K562 (cell line): ENCODE data around the gene TMEM38B. TPM values are rescaled to one million over a fixed set of nuclear protein-coding genes. Genes with fewer than 3 reads are reported as not detected.

Source experiments
- ATAC-seq: fragments of 200-7000 bp; cut with Tn5 transposase; 3 replicates; pipeline ENCODE4 v1.9.1; 2020; ENCODE audit warnings: moderate library complexity
- BruUV-seq: library from RNA; stranded (reverse); fragments of 400-500 nt; replicated peaks from 2 replicates; lab custom pipeline; 2021; lab: Mats Ljungman, UMichigan
- CTCF ChIA-PET: fragments of 300-600 bp; formaldehyde crosslinking; extraction: SDS; loops from one replicate; lab custom pipeline; 2021; ENCODE audit warnings: low intra/inter-chr PET ratio; lab: Yijun Ruan, JAX
- POLR2A ChIA-PET: fragments of 300-600, 350-650 bp; sonication (Branson Sonifier 250); formaldehyde crosslinking; extraction: SDS; loops from one replicate; lab custom pipeline; 2021; ENCODE audit warnings: antibody characterized with exemption, inconsistent platforms; lab: Yijun Ruan, JAX
- DNase-seq, 4 experiments: peaks; one replicate each; pipeline versions ENCODE4 v3.0.0 to v3.0.0-alpha.2; 2011 to 2018; ENCODE audit warnings: low spot score in 3 of 4, mixed read lengths in 3 of 4; ENCODE audit errors: extremely low read depth in 1 of 4
- FAIRE-seq: peaks from 2 replicates; lab custom pipeline; 2011; peaks lifted over from hg19 to GRCh38; lab: Jason Lieb, UNC
- H2AFZ ChIP-seq: 2 replicates; pipeline ENCODE4 v1.6.0; 2011; ENCODE audit warnings: low read depth, low read length, control low read depth, inconsistent platforms
- H3K27ac ChIP-seq: fragments of 200-600 bp; 3 replicates; pipeline ENCODE4 v1.8.0; 2011; ENCODE audit warnings: low read depth, mild to moderate bottlenecking, control low read depth, inconsistent platforms, low read length, moderate library complexity, mixed read lengths; ENCODE audit errors: extremely low read depth
- H3K27me3 ChIP-seq, 2 experiments: fragments of 300-600 bp in 1 of 2; 2 replicates in 1 of 2; 3 replicates in 1 of 2; pipeline versions ENCODE4 v1.6.0 to v1.8.0; 2011; ENCODE audit warnings: inconsistent platforms in 2 of 2, low read length in 2 of 2, mild to moderate bottlenecking in 1 of 2, mixed read lengths in 1 of 2, moderate library complexity in 1 of 2; ENCODE audit not compliant: control insufficient read depth in 2 of 2, insufficient read depth in 2 of 2
- H3K36me3 ChIP-seq: fragments of 300-600 bp; 3 replicates; pipeline ENCODE4 v1.8.0; 2011; ENCODE audit warnings: mild to moderate bottlenecking, low read length, inconsistent platforms; ENCODE audit not compliant: control insufficient read depth, insufficient read depth
- H3K4me1 ChIP-seq, 2 experiments: fragments of 200-600 bp in 1 of 2; replicated peaks in 1 of 2; 2 replicates in 1 of 2; 3 replicates in 1 of 2; pipeline versions ENCODE4 v1.5.1 to v1.8.0; 2011; ENCODE audit warnings: inconsistent platforms in 2 of 2, low read length in 2 of 2, mild to moderate bottlenecking in 1 of 2, mixed read lengths in 1 of 2, moderate library complexity in 1 of 2; ENCODE audit not compliant: control insufficient read depth in 2 of 2, insufficient read depth in 2 of 2
- H3K4me2 ChIP-seq: 2 replicates; pipeline ENCODE4 v1.6.1; 2011; ENCODE audit warnings: low read length, control low read depth, inconsistent platforms, mixed read lengths; ENCODE audit not compliant: insufficient read depth
- H3K4me3 ChIP-seq: fragments of 200-600 bp; sonication (generic), shearing (Covaris generic); 2 replicates; pipeline ENCODE4 v1.5.1; 2016; ENCODE audit warnings: control low read depth, inconsistent platforms
- H3K79me2 ChIP-seq: fragments of 200-600 bp; 3 replicates; pipeline ENCODE4 v1.8.0; 2011; ENCODE audit warnings: low read length, inconsistent platforms; ENCODE audit not compliant: control insufficient read depth, insufficient read depth
- H3K9ac ChIP-seq, 2 experiments: 2 replicates each; pipeline versions ENCODE4 v1.6.0 to v1.6.1; 2011; ENCODE audit warnings: low read depth in 2 of 2, low read length in 2 of 2, control low read depth in 1 of 2, inconsistent platforms in 1 of 2, mild to moderate bottlenecking in 1 of 2, mixed read lengths in 1 of 2; ENCODE audit not compliant: insufficient read depth in 1 of 2
- H3K9me1 ChIP-seq: one replicate; pipeline ENCODE4 v1.6.0; 2011; ENCODE audit warnings: inconsistent platforms, mild to moderate bottlenecking, low read length, moderate library complexity; ENCODE audit not compliant: control insufficient read depth, insufficient read depth
- H3K9me3 ChIP-seq: replicated peaks from 2 replicates; pipeline ENCODE4 v1.5.1; 2011; ENCODE audit warnings: low read depth, low read length, inconsistent platforms; ENCODE audit not compliant: control insufficient read depth, insufficient read depth
- H4K20me1 ChIP-seq: replicated peaks from 2 replicates; pipeline ENCODE4 v1.6.1; 2011; ENCODE audit warnings: low read length, inconsistent platforms, mixed read lengths; ENCODE audit not compliant: control insufficient read depth, insufficient read depth
- DIDO1 ChIP-seq: fragments of 450-650 bp; IDR thresholded peaks from 2 replicates; pipeline ENCODE4 v1.6.1; 2016; ENCODE audit warnings: low read depth, missing biosample characterization, missing genetic modification characterization
- FOXA3 ChIP-seq, 2 experiments: fragments of 450-650 bp in 1 of 2; sonication (generic) in 1 of 2; formaldehyde crosslinking; IDR thresholded peaks in 1 of 2; conservative IDR thresholded peaks in 1 of 2; 2 replicates each; pipeline versions ENCODE4 v1.4.0 to v1.8.0; 2020 to 2022; ENCODE audit warnings: mild to moderate bottlenecking in 2 of 2, missing genetic modification reagents in 1 of 2
- FOXP4 ChIP-seq: sonication (generic); formaldehyde crosslinking; IDR thresholded peaks from 2 replicates; pipeline ENCODE4 v1.8.0; 2022; ENCODE audit warnings: mild to moderate bottlenecking, missing genetic modification reagents, borderline replicate concordance
- NCOA2 ChIP-seq, 2 experiments: fragments of 450-650 bp; IDR thresholded peaks; 2 replicates each; pipeline ENCODE4 v1.6.1; 2018; ENCODE audit warnings: mild to moderate bottlenecking in 2 of 2, moderate library complexity in 1 of 2; ENCODE audit not compliant: partially characterized antibody in 2 of 2
- NR0B1 ChIP-seq: fragments of 450-650 bp; IDR thresholded peaks from one replicate; pipeline ENCODE4 v1.6.1; 2018; ENCODE audit warnings: mild to moderate bottlenecking, moderate library complexity; ENCODE audit not compliant: partially characterized antibody
- PHB ChIP-seq: fragments of 250-450 bp; sonication (Bioruptor Pico); IDR thresholded peaks from 2 replicates; pipeline ENCODE4 v1.5.0; 2021
- PHF8 ChIP-seq: fragments of 200-600 bp; sonication (generic); IDR thresholded peaks from 2 replicates; pipeline ENCODE4 v1.6.1; 2012; ENCODE audit warnings: mixed run types, mild to moderate bottlenecking, inconsistent platforms, low read length, moderate library complexity, borderline replicate concordance
- POU5F1 ChIP-seq: fragments of 150-350 bp; IDR thresholded peaks from 2 replicates; pipeline ENCODE4 v1.6.1; 2014; ENCODE audit warnings: borderline replicate concordance, low read length, low read depth, mild to moderate bottlenecking; ENCODE audit not compliant: partially characterized antibody
- SETDB1 ChIP-seq: IDR thresholded peaks from one replicate; pipeline ENCODE4 v1.6.1; 2012; ENCODE audit warnings: low read length, control low read depth, inconsistent platforms
- SIRT6 ChIP-seq: IDR thresholded peaks from one replicate; pipeline ENCODE4 v1.6.1; 2012; ENCODE audit warnings: low read depth, mild to moderate bottlenecking, control low read depth, inconsistent platforms, low read length, moderate library complexity
- TAF1 ChIP-seq: IDR thresholded peaks from 2 replicates; pipeline ENCODE4 v1.6.1; 2011; ENCODE audit warnings: mild to moderate bottlenecking, low read length, moderate library complexity; ENCODE audit not compliant: insufficient read depth, control insufficient read depth, severe bottlenecking; ENCODE audit errors: extremely low read depth
- TAL1 ChIP-seq: fragments of 450-650 bp; IDR thresholded peaks from 2 replicates; pipeline ENCODE4 v1.6.1; 2016; ENCODE audit warnings: mild to moderate bottlenecking
- XRCC3 ChIP-seq: fragments of 450-650 bp; IDR thresholded peaks from 2 replicates; pipeline ENCODE4 v1.6.1; 2017; ENCODE audit warnings: mild to moderate bottlenecking, moderate library complexity
- ZBTB12 ChIP-seq: fragments of 250-450 bp; sonication (Bioruptor Pico); IDR thresholded peaks from 2 replicates; pipeline ENCODE4 v1.4.0; 2020
- ZNF217 ChIP-seq: sonication (generic); formaldehyde crosslinking; IDR thresholded peaks from 2 replicates; pipeline ENCODE4 v1.8.0; 2022; ENCODE audit warnings: mild to moderate bottlenecking, missing genetic modification reagents
- ZNF239 ChIP-seq: fragments of 250-450 bp; sonication (Bioruptor Pico); IDR thresholded peaks from 2 replicates; pipeline ENCODE4 v1.4.0; 2020; ENCODE audit warnings: mild to moderate bottlenecking
- ZNF57 ChIP-seq: fragments of 450-650 bp; formaldehyde crosslinking; IDR thresholded peaks from 2 replicates; pipeline ENCODE4 v1.4.0; 2020; ENCODE audit warnings: mild to moderate bottlenecking, moderate library complexity
- ZNF75A ChIP-seq: fragments of 450-650 bp; formaldehyde crosslinking; IDR thresholded peaks from 2 replicates; pipeline ENCODE4 v1.4.0; 2020; ENCODE audit warnings: mild to moderate bottlenecking
- WGBS: fragments of 100-300 bp; shearing (Covaris generic); methylation state at CpG from one replicate; pipeline ENCODE4 v1.1.6; 2016; ENCODE audit warnings: low coverage, mixed read lengths; ENCODE audit not compliant: insufficient coverage; ENCODE audit errors: missing lambda C conversion rate; 5-methylcytosine and 5-hydroxymethylcytosine counted together
- in situ Hi-C: fragments of 300-500 bp; cut with MboI; formaldehyde crosslinking; loops from 4 replicates; pipeline ENCODE4 v1.15.0; 2018; ENCODE audit warnings: inconsistent platforms, mixed read lengths
- intact Hi-C: fragments of 100-400 bp; cut with micrococcal nuclease; formaldehyde crosslinking; loops from 2 replicates; pipeline ENCODE4 v1.14.2; 2022
- polyA plus RNA-seq, 8 experiments: library from polyadenylated mRNA; depleted of rRNA in 4 of 8; stranded (reverse) in 5 of 8; unstranded in 3 of 8; fragments of >200 nt; fragmentation: Nextera tagmentation in 2 of 8; fragmentation: Illumina TruSeq in 1 of 8; extraction: Ambion mirVana in 2 of 8; extraction: Trizol in 1 of 8; gene quantifications; 2 replicates each; pipeline versions ENCODE4 v1.2.1 to v1.2.3, GENCODE V29; 2011 to 2014; ENCODE audit warnings: inconsistent platforms in 1 of 8, missing spikeins in 1 of 8
- total RNA-seq, 7 experiments: library from RNA; depleted of rRNA in 6 of 7; stranded (reverse); fragments of >200 nt in 6 of 7; fragmentation: Illumina TruSeq in 2 of 7; extraction: Trizol in 2 of 7; gene quantifications; 2 replicates each; pipeline versions ENCODE4 v1.2.1 to v1.2.3, GENCODE V29; 2011 to 2021; ENCODE audit warnings: low replicate concordance in 1 of 7

The TMEM38B gene
- total and polyA plus RNA-seq, 9 of the 15 experiments (the other 6 are each of a cell fraction or from before 2014, with no cell fraction given) = 26.0 to 57.5 (median 38.5) TPM

DNA sequence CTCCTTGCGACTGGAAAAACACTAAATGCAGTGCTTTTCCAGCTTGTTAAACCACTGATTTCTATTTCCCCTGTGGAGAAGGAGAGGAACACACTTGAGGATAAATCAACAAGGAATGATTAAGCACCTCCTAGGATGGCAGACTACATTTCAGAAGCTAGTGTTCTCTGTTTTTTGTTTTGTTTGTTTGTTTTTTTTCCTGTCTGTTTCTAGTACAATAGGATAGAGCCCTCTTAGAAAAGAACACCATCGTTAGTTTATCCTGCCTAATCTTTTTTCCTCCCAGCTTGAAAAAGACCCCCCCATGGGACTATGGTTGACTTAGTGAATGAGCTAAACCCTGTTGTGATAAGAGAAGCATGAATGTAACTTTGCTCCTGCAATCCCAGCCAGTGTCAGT is 36.0 kb upstream of the TMEM38B start (continued):
- TF ChIP-seq PHB (CRISPR knock-in tag) (no peak), ZNF217 (CRISPR knock-in tag) (no peak), SETDB1 (no peak)

DNA sequence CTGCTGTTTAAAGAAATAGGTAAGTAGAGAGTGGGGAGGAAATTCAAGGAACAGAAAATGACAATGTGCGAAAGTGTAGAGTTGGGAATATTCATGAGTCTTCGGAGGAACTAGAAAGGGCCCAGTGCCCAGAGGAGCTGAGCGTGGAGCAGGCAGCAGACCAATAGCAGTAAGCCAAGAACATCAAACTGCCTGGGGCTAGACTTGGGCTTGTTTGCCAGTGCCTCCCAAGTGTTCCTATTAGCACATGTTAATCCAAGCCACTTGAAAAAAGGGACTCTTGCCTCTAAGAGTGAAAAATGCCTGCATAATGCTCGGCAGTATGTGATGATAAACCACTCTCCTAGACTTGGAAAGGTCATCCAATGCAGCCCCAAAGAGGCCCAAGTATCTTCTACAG is 33.3 kb upstream of the TMEM38B start:
- no peaks in the 10 kb centered on the region for H3K79me2 ChIP-seq
- 69% methylated on average over 4 of the region's 4 CpGs for WGBS
- no TSS peak for BruUV-seq
- intact Hi-C loops = no loop called here
- H3K9me3 ChIP-seq = no peaks in the 10 kb centered on the region
- no peak overlapping the region for H3K9ac ChIP-seq
- H3K9me1 ChIP-seq = no peaks in the 10 kb centered on the region
- no peak overlapping the region for H3K4me3 ChIP-seq
- no peak overlapping the region for H3K27ac ChIP-seq
- no peaks in the 10 kb centered on the region for H3K36me3 ChIP-seq
- POLR2A ChIA-PET = no interaction called here
- no peak overlapping the region for H3K4me2 ChIP-seq
- peaks cover 7 to 8% of the 10 kb centered on the region in 2 experiments; a peak in 4 of 5 replicates for H3K4me1 ChIP-seq
- CTCF ChIA-PET = no interaction called here
- H3K27me3 ChIP-seq = no peaks in the 10 kb centered on the region
- FAIRE-seq (no peak), DNase-seq (no peak), ATAC-seq (no peak)
- H4K20me1 ChIP-seq = no peaks in the 10 kb centered on the region; the same call in 1 of the 2 replicates
- H2AFZ ChIP-seq = no peak overlapping the region
- in situ Hi-C loops = no loop called here
- TF ChIP-seq FOXA3 (CRISPR knock-in tag; conservative IDR thresholded peaks at IDR 0.05 in 1 of 2, IDR thresholded peaks at IDR 0.05 in 1 of 2) = no peak
- no peak for TF ChIP-seq NR0B1
- no peak for TF ChIP-seq SIRT6
- TF ChIP-seq ZNF239 (CRISPR knock-in tag) = no peak
- no peak for TF ChIP-seq PHF8
- no peak for TF ChIP-seq ZNF75A (CRISPR knock-in tag)
- TF ChIP-seq DIDO1 (tag) = no peak
- no peak for TF ChIP-seq POU5F1
- no peak for TF ChIP-seq TAL1
- no peak for TF ChIP-seq NCOA2 (IDR thresholded peaks at IDR 0.05; ENCODE audit: partially characterized antibody in 2 of 2)
- no peak for TF ChIP-seq FOXP4 (CRISPR knock-in tag)
- TF ChIP-seq ZBTB12 (CRISPR knock-in tag) = no peak
- TF ChIP-seq TAF1 = no peak
- no peak for TF ChIP-seq ZNF57 (CRISPR knock-in tag)
- TF ChIP-seq XRCC3 = no peak
